Measurements from ENCODE around the gene DSCAML1. TPM values are rescaled to one million over a fixed set of nuclear protein-coding genes. Genes with fewer than 3 reads are reported as not detected.

DSCAML1 gene
- total RNA-seq, 1 experiment from 2014 or later, result 0.15 TPM

DNA sequence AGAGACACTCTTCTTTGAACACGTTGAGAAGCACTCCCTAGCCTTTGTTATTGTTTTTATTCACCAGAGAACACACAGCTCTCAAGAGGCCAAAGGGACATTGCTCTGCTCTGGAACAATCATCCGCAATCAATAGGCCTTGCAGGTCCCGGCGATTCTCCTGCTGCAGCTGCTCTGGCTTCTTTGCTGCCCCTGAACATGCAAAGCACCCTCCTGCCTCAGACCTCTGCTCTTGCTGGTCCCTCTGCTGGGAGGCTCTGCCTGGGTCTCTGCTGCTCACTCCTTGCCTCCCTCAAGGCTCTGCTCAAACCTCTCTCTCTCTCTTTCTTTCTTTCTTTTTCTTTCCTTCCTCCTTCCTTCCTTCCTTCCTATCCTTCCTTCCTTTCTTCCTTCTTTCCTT lies 232.7 kb downstream of the DSCAML1 start:
- Histone ChIP-seq H3K79me2 (ENCODE audit: insufficient read depth, low read length) (no peaks in the 10 kb centered on the region), H2AK5ac (ENCODE audit: insufficient read length, low read length) (no peak overlapping the region)
- no CpG with 5 or more reads among the region's 4 CpGs for WGBS (ENCODE audit: extremely low coverage, insufficient read length, low lambda C conversion rate)

More for the DNA sequence above, 232.7 kb downstream of the DSCAML1 start:
- Histone ChIP-seq H3K4me2 (ENCODE audit: insufficient read depth, insufficient read length, low read length) (no peak overlapping the region), H4K20me1 (ENCODE audit: control insufficient read depth, insufficient read depth, insufficient read length) (no peaks in the 10 kb centered on the region), H2BK12ac (ENCODE audit: insufficient read length, low read depth, low read length) (no peak overlapping the region), H3K27ac (ENCODE audit: insufficient read length, low read depth, low read length) (no peak overlapping the region), H2BK20ac (ENCODE audit: low read depth, low read length, poor library complexity, severe bottlenecking) (no peak overlapping the region), H3K4ac (ENCODE audit: low read depth, low read length) (no peak overlapping the region), H2BK120ac (ENCODE audit: low read depth, low read length, poor library complexity, severe bottlenecking) (no peak overlapping the region), H2BK15ac (ENCODE audit: low read depth, low read length) (no peak overlapping the region), H3K23me2 (ENCODE audit: insufficient read length, low read depth, low read length, poor library complexity, severe bottlenecking) (no peaks in the 10 kb centered on the region), H3K27me3 (ENCODE audit: insufficient read depth, low read length) (no peaks in the 10 kb centered on the region), H3T11ph (ENCODE audit: low read length) (no peak overlapping the region), H3K23ac (ENCODE audit: insufficient read length, low read depth, low read length) (no peak overlapping the region), H3K9me3 (ENCODE audit: control insufficient read depth, low read depth, low read length) (no peaks in the 10 kb centered on the region), H4K8ac (replicated peaks; ENCODE audit: insufficient read length, low read depth, low read length) (no peak overlapping the region), H2AFZ (ENCODE audit: low read length) (no peak overlapping the region), H3K14ac (ENCODE audit: insufficient read depth, low read length) (no peak overlapping the region), H4K5ac (ENCODE audit: insufficient read length, low read depth, low read length) (no peak overlapping the region), H3K79me1 (ENCODE audit: insufficient read depth, low read depth, low read length, poor library complexity, severe bottlenecking) (no peaks in the 10 kb centered on the region), H3K56ac (ENCODE audit: insufficient read length, low read depth, low read length) (no peak overlapping the region), H3K18ac (ENCODE audit: insufficient read length, low read depth, low read length) (no peak overlapping the region), H2BK5ac (ENCODE audit: insufficient read length, low read length) (no peak overlapping the region), H4K91ac (ENCODE audit: insufficient read length, low read depth, low read length) (no peak overlapping the region), H3K4me1 (ENCODE audit: insufficient read depth, low read length) (no peaks in the 10 kb centered on the region; the same call in 1 of the 2 replicates), H3K9ac (ENCODE audit: extremely low read depth, insufficient read length, low read length) (no peak overlapping the region)
- DNase-seq, result no peak
- no peaks in the 10 kb centered on the region for H3K36me3 Mint-ChIP-seq (ENCODE audit: insufficient read depth in 1 of 3, low read depth in 3 of 3)
- TF ChIP-seq, protein P1, sequence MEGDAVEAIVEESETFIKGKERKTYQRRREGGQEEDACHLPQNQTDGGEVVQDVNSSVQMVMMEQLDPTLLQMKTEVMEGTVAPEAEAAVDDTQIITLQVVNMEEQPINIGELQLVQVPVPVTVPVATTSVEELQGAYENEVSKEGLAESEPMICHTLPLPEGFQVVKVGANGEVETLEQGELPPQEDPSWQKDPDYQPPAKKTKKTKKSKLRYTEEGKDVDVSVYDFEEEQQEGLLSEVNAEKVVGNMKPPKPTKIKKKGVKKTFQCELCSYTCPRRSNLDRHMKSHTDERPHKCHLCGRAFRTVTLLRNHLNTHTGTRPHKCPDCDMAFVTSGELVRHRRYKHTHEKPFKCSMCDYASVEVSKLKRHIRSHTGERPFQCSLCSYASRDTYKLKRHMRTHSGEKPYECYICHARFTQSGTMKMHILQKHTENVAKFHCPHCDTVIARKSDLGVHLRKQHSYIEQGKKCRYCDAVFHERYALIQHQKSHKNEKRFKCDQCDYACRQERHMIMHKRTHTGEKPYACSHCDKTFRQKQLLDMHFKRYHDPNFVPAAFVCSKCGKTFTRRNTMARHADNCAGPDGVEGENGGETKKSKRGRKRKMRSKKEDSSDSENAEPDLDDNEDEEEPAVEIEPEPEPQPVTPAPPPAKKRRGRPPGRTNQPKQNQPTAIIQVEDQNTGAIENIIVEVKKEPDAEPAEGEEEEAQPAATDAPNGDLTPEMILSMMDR (conservative IDR thresholded peaks at IDR 0.05), result no peak
- peaks cover 22 to 29% of the 10 kb centered on the region in 2 experiments for H3K4me1 Mint-ChIP-seq
- H3K9me3 Mint-ChIP-seq, result no peaks in the 10 kb centered on the region
- H3K27me3 Mint-ChIP-seq (ENCODE audit: low read depth), result peaks cover 10% of the 10 kb centered on the region
- no peak overlapping the region for H3K4me3 Mint-ChIP-seq
- H3K27ac Mint-ChIP-seq, result no peak overlapping the region

All from H9 (cell line).